NCI-H524 treated with DMSO at 0.1 percent for 48 hours (cell line): ENCODE measurements around the gene NFKB1.

Experiments used
- DNase-seq: peaks from one replicate; lab custom pipeline; 2025; lab: John Stamatoyannopoulos, UW

The NFKB1 gene

GRCh38 chr4:102627831-102628523 lies 126.8 kb downstream of the NFKB1 start:
- no peak for DNase-seq

GRCh38 chr4:102629673-102630072 lies 128.5 kb downstream of the NFKB1 start:
- no peak for DNase-seq

GRCh38 chr4:102631616-102632015 lies 130.5 kb downstream of the NFKB1 start:
- DNase-seq = no peak

- no peak for DNase-seq
These were observed 131.3 kb downstream of the NFKB1 start for GRCh38 chr4:102632241-102633065.

- no peak for DNase-seq
These were observed 131.9 kb downstream of the NFKB1 start for GRCh38 chr4:102633100-102633499.

GRCh38 chr4:102637391-102637790 lies 136.2 kb downstream of the NFKB1 start:
- DNase-seq = no peak

- no peak for DNase-seq
These were observed 137.5 kb downstream of the NFKB1 start for GRCh38 chr4:102638621-102639020.

- no peak for DNase-seq
These were observed 138.4 kb downstream of the NFKB1 start for GRCh38 chr4:102639598-102639997.

GRCh38 chr4:102640669-102641068 lies 139.5 kb downstream of the NFKB1 start:
- no peak for DNase-seq

GRCh38 chr4:102641793-102642192 lies 140.6 kb downstream of the NFKB1 start:
- DNase-seq = no peak

GRCh38 chr4:102642631-102643298 lies 141.6 kb downstream of the NFKB1 start:
- DNase-seq = no peak

GRCh38 chr4:102647117-102647516 lies 146.0 kb downstream of the NFKB1 start:
- no peak for DNase-seq

- DNase-seq = no peak
These were observed 156.0 kb downstream of the NFKB1 start for GRCh38 chr4:102657206-102657605.

GRCh38 chr4:102663073-102663472 lies 161.9 kb downstream of the NFKB1 start:
- no peak for DNase-seq

GRCh38 chr4:102665527-102665926 lies 164.4 kb downstream of the NFKB1 start:
- DNase-seq = no peak
